KMS-11 (cell line): ENCODE data around the gene MYH6.

Source experiments
- H2AFZ ChIP-seq: fragments of 200-600 bp; sonication (generic); 2 replicates; pipeline ENCODE4 v1.6.1; 2016; ENCODE audit warnings: antibody characterized with exemption, mixed run types, low read depth
- H3K27ac ChIP-seq: fragments of 200-600 bp; sonication (generic); 2 replicates; pipeline ENCODE4 v1.6.1; 2016; ENCODE audit warnings: mild to moderate bottlenecking, mixed run types
- H3K27me3 ChIP-seq: fragments of 200-600 bp; sonication (generic); 2 replicates; pipeline ENCODE4 v1.6.1; 2017; ENCODE audit warnings: mild to moderate bottlenecking, low read depth, mixed run types, moderate library complexity; ENCODE audit not compliant: insufficient read depth
- H3K36me3 ChIP-seq: fragments of 200-600 bp; sonication (generic); 2 replicates; pipeline ENCODE4 v1.6.1; 2017; ENCODE audit warnings: mild to moderate bottlenecking, mixed run types; ENCODE audit not compliant: insufficient read depth
- H3K4me1 ChIP-seq: fragments of 200-600 bp; sonication (generic); 2 replicates; pipeline ENCODE4 v1.6.1; 2016; ENCODE audit warnings: mild to moderate bottlenecking, low read depth, mixed run types; ENCODE audit not compliant: poor library complexity, severe bottlenecking
- H3K4me2 ChIP-seq: fragments of 200-600 bp; sonication (generic); 2 replicates; pipeline ENCODE4 v1.7.0; 2016; ENCODE audit warnings: mild to moderate bottlenecking, mixed run types
- H3K4me3 ChIP-seq: fragments of 200-600 bp; sonication (generic); IDR thresholded peaks from 2 replicates; pipeline ENCODE4 v1.6.1; 2017; ENCODE audit warnings: low read depth, low read length, mixed read lengths; ENCODE audit not compliant: insufficient read depth
- H3K79me2 ChIP-seq: fragments of 200-600 bp; sonication (generic); 2 replicates; pipeline ENCODE4 v1.6.1; 2016; ENCODE audit warnings: low read depth, mixed run types; ENCODE audit not compliant: insufficient read depth
- H3K9ac ChIP-seq: fragments of 200-600 bp; sonication (generic); 2 replicates; pipeline ENCODE4 v1.6.1; 2016; ENCODE audit warnings: mild to moderate bottlenecking, mixed run types
- H4K20me1 ChIP-seq: fragments of 200-600 bp; sonication (generic); 2 replicates; pipeline ENCODE4 v1.6.1; 2016; ENCODE audit warnings: mild to moderate bottlenecking, mixed run types; ENCODE audit not compliant: insufficient read depth
- TF ChIP-seq, protein P1 (sequence below): fragments of 200-600 bp; sonication (generic); conservative IDR thresholded peaks from 2 replicates; pipeline ENCODE4 v1.6.1; 2017; ENCODE audit warnings: low read depth, mild to moderate bottlenecking, antibody characterized with exemption, low read length, moderate library complexity, mixed read lengths

The MYH6 gene

GRCh38 chr14:23385642-23386265 lies 22.3 kb downstream of the MYH6 start:
- TF ChIP-seq, protein P1, sequence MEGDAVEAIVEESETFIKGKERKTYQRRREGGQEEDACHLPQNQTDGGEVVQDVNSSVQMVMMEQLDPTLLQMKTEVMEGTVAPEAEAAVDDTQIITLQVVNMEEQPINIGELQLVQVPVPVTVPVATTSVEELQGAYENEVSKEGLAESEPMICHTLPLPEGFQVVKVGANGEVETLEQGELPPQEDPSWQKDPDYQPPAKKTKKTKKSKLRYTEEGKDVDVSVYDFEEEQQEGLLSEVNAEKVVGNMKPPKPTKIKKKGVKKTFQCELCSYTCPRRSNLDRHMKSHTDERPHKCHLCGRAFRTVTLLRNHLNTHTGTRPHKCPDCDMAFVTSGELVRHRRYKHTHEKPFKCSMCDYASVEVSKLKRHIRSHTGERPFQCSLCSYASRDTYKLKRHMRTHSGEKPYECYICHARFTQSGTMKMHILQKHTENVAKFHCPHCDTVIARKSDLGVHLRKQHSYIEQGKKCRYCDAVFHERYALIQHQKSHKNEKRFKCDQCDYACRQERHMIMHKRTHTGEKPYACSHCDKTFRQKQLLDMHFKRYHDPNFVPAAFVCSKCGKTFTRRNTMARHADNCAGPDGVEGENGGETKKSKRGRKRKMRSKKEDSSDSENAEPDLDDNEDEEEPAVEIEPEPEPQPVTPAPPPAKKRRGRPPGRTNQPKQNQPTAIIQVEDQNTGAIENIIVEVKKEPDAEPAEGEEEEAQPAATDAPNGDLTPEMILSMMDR: no peak
- H3K4me2 ChIP-seq: no peak overlapping the region
- H3K27ac ChIP-seq: no peak overlapping the region
- no peaks in the 10 kb centered on the region for H3K4me1 ChIP-seq
- H3K79me2 ChIP-seq: no peaks in the 10 kb centered on the region
- no peaks in the 10 kb centered on the region for H4K20me1 ChIP-seq
- no peak overlapping the region for H3K9ac ChIP-seq
- H2AFZ ChIP-seq: no peak overlapping the region
- peaks cover 7% of the 10 kb centered on the region; the same call in 1 of the 2 replicates for H3K27me3 ChIP-seq
- H3K4me3 ChIP-seq: no peak overlapping the region
- no peaks in the 10 kb centered on the region for H3K36me3 ChIP-seq

GRCh38 chr14:23385244-23385641 lies 22.8 kb downstream of the MYH6 start:
- Histone ChIP-seq H3K27ac (no peak overlapping the region), H3K36me3 (no peaks in the 10 kb centered on the region), H3K4me3 (no peak overlapping the region), H2AFZ (no peak overlapping the region), H3K27me3 (peaks cover 7% of the 10 kb centered on the region; the same call in 1 of the 2 replicates), H3K9ac (no peak overlapping the region), H3K4me1 (no peaks in the 10 kb centered on the region), H3K4me2 (no peak overlapping the region), H3K79me2 (no peaks in the 10 kb centered on the region), H4K20me1 (no peaks in the 10 kb centered on the region)
- TF ChIP-seq, protein P1: no peak

DNA sequence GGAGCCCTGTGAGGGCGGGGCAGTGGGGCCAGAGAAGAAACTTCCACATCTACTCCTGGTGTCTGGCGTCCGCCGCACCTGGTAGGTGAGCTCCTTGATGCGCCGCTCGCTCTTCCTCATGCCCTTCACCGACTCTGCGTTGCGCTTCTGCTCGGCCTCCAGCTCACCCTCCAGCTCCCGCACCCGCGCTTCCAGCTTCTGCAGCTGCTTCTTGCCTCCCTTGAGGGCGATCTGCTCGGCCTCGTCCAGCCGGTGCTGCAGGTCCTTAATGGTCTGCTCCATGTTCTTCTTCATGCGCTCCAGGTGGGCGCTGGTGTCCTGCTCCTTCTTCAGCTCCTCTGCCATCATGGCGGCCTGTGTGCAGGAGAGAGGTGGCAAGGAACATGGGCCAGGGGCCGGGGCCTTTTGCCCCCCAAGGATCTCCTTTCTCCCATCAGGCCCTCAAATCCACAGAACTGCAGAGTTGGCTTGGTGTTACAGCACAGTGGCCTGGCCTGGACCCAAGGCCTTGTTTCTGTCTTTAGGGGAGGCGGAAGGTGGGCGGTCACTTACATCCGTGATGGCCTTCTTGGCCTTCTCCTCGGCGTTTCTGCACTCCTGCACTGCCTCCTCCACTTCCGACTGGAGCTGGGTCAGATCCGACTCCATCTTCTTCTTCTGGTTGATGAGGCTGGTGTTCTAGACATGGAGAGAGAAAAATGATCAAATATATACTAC lies 23.6 kb downstream of the MYH6 start:
- Histone ChIP-seq H3K79me2 (no peaks in the 10 kb centered on the region), H2AFZ (no peak overlapping the region), H3K4me1 (no peaks in the 10 kb centered on the region), H3K27ac (no peak overlapping the region), H3K4me2 (no peak overlapping the region), H3K27me3 (peaks cover 7% of the 10 kb centered on the region; the same call in 1 of the 2 replicates), H3K36me3 (no peaks in the 10 kb centered on the region), H4K20me1 (no peaks in the 10 kb centered on the region), H3K9ac (no peak overlapping the region), H3K4me3 (no peak overlapping the region)
- TF ChIP-seq, protein P1: no peak

DNA sequence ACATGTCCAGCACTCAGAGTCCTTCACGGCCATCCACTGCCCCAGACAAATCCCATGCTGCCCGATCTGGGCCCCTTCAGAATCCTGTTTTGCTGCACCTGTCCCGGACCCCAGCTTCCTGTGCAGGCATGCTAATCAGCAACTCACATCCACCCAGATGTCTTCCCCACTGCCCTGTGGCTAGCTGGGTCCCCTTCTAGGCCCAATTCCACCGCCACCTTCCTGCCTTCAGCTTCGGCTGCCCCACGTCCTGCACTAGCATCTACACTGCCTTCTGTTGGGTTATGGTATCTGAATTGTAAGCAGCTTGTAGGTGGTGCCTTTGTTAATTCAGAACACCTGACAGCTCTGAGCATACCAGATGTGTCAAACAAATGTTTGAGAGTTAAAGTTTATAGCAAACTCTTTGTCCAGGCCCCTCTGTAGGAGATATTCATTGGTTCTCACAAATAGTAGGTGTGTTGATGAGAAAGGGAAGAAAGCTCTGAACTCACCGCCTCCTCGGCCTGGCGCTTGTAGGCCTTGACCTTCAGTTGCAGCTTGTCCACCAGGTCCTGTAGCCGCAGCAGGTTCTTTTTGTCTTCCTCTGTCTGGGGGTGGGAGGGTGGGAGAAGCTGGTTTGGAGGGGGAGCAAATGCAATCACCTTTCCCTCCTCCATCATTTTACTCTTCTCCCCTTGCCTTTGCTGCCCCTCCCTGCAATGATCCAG lies 25.2 kb downstream of the MYH6 start:
- no peak overlapping the region for H3K4me3 ChIP-seq
- no peaks in the 10 kb centered on the region for H3K4me1 ChIP-seq
- H3K27me3 ChIP-seq: peaks cover 7% of the 10 kb centered on the region; the same call in 1 of the 2 replicates
- H3K27ac ChIP-seq: no peak overlapping the region
- H2AFZ ChIP-seq: no peak overlapping the region
- no peaks in the 10 kb centered on the region for H4K20me1 ChIP-seq
- no peak overlapping the region for H3K9ac ChIP-seq
- H3K4me2 ChIP-seq: no peak overlapping the region
- TF ChIP-seq, protein P1: no peak
- H3K79me2 ChIP-seq: no peaks in the 10 kb centered on the region
- no peaks in the 10 kb centered on the region for H3K36me3 ChIP-seq
